ENCODE data around the gene CDH4.

DNA sequence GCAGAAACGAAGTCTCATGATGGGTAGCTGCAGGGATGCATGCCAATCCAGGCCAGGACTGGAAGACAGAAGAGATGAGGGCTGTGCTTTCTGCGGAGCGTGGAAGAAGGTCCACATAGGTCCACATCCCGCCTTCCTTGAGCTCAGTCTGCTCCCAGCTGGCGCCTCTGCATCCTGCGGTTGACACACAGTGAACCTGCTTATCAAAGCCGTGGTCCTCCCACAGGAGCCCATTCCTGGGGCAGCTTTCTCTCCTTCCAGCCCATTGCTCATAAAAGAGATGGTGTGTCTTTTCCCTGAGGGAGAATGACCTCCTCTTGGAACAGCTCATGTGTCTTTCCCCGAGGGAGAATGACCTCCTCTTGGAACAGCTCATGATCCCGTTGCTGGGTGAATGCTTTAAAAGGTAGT lies 225.4 kb downstream of the CDH4 start:
- TF ChIP-seq, protein P1, sequence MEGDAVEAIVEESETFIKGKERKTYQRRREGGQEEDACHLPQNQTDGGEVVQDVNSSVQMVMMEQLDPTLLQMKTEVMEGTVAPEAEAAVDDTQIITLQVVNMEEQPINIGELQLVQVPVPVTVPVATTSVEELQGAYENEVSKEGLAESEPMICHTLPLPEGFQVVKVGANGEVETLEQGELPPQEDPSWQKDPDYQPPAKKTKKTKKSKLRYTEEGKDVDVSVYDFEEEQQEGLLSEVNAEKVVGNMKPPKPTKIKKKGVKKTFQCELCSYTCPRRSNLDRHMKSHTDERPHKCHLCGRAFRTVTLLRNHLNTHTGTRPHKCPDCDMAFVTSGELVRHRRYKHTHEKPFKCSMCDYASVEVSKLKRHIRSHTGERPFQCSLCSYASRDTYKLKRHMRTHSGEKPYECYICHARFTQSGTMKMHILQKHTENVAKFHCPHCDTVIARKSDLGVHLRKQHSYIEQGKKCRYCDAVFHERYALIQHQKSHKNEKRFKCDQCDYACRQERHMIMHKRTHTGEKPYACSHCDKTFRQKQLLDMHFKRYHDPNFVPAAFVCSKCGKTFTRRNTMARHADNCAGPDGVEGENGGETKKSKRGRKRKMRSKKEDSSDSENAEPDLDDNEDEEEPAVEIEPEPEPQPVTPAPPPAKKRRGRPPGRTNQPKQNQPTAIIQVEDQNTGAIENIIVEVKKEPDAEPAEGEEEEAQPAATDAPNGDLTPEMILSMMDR (IDR thresholded peaks at IDR 0.05) = no peak
- TF ChIP-seq EZH2 (IDR thresholded peaks at IDR 0.05; ENCODE audit: borderline replicate concordance, insufficient read depth, low read depth, low read length, poor library complexity, severe bottlenecking) = no peak

Measured in B cell (primary cell).